Measurements from ENCODE around the gene MTAP.

The MTAP gene

GRCh38 chr9:21969011-21969940, 166.8 kb downstream of the MTAP start:
- no peak for DNase-seq (ENCODE audit: low read depth in 3 of 3)

GRCh38 chr9:21969951-21970799, 167.7 kb downstream of the MTAP start:
- DNase-seq (ENCODE audit: low read depth in 3 of 3): no peak

- DNase-seq (ENCODE audit: low read depth in 3 of 3): no peak
Observed at GRCh38 chr9:21970800-21971640, 168.6 kb downstream of the MTAP start.

GRCh38 chr9:21972361-21972760, 169.9 kb downstream of the MTAP start:
- DNase-seq (ENCODE audit: low read depth in 3 of 3): no peak

- DNase-seq (ENCODE audit: low read depth in 3 of 3): no peak
Observed at GRCh38 chr9:21974343-21974721, 171.9 kb downstream of the MTAP start.

GRCh38 chr9:21974722-21975409, 172.4 kb downstream of the MTAP start:
- peak in 1 of 3 experiments; percentile 53 for DNase-seq (ENCODE audit: low read depth in 3 of 3)

GRCh38 chr9:21976334-21976875, 174.0 kb downstream of the MTAP start:
- DNase-seq (ENCODE audit: low read depth in 3 of 3): no peak

- DNase-seq (ENCODE audit: low read depth in 3 of 3): no peak
Observed at GRCh38 chr9:21982391-21982790, 180.0 kb downstream of the MTAP start.

GRCh38 chr9:21982861-21983560, 180.6 kb downstream of the MTAP start:
- no peak for DNase-seq (ENCODE audit: low read depth in 3 of 3)

GRCh38 chr9:21983561-21983935, 181.1 kb downstream of the MTAP start:
- DNase-seq (ENCODE audit: low read depth in 3 of 3): no peak

GRCh38 chr9:21984101-21984500, 181.7 kb downstream of the MTAP start:
- DNase-seq (ENCODE audit: low read depth in 3 of 3): no peak

- DNase-seq (ENCODE audit: low read depth in 3 of 3): no peak
Observed at GRCh38 chr9:21985964-21986667, 183.7 kb downstream of the MTAP start.
